Measurements from ENCODE around the gene GLRA2. TPM values are rescaled to one million over a fixed set of nuclear protein-coding genes. Genes with fewer than 3 reads are reported as not detected.

GLRA2 gene
- total RNA-seq, 1 donor from 2014 or later = not detected

GRCh38 chrX:14753441-14753840 is 224.1 kb downstream of the GLRA2 start:
- Mint-ChIP-seq H3K4me3 (ENCODE audit: unreplicated experiment) (no peak overlapping the region), H3K27ac (ENCODE audit: unreplicated experiment) (no peak overlapping the region), H3K4me1 (ENCODE audit: unreplicated experiment) (peaks cover 4% of the 10 kb centered on the region), H3K36me3 (ENCODE audit: low read depth, unreplicated experiment) (no peaks in the 10 kb centered on the region), H3K27me3 (ENCODE audit: unreplicated experiment) (no peaks in the 10 kb centered on the region), H3K9me3 (ENCODE audit: unreplicated experiment) (no peaks in the 10 kb centered on the region)
- DNase-seq (ENCODE audit: low spot score) = no peak
- TF ChIP-seq CTCF (IDR thresholded peaks at IDR 0.05; ENCODE audit: unreplicated experiment) = no peak

- no peaks in the 10 kb centered on the region for H3K36me3 Mint-ChIP-seq (ENCODE audit: low read depth, unreplicated experiment)
- TF ChIP-seq CTCF (IDR thresholded peaks at IDR 0.05; ENCODE audit: unreplicated experiment) = no peak
- DNase-seq (ENCODE audit: low spot score) = no peak
- H3K4me1 Mint-ChIP-seq (ENCODE audit: unreplicated experiment) = no peaks in the 10 kb centered on the region
- H3K27ac Mint-ChIP-seq (ENCODE audit: unreplicated experiment) = no peak overlapping the region
- no peaks in the 10 kb centered on the region for H3K27me3 Mint-ChIP-seq (ENCODE audit: unreplicated experiment)
- no peak overlapping the region for H3K4me3 Mint-ChIP-seq (ENCODE audit: unreplicated experiment)
- no peaks in the 10 kb centered on the region for H3K9me3 Mint-ChIP-seq (ENCODE audit: unreplicated experiment)
Measured at GRCh38 chrX:14758029-14758491, 228.7 kb downstream of the GLRA2 start.

DNA sequence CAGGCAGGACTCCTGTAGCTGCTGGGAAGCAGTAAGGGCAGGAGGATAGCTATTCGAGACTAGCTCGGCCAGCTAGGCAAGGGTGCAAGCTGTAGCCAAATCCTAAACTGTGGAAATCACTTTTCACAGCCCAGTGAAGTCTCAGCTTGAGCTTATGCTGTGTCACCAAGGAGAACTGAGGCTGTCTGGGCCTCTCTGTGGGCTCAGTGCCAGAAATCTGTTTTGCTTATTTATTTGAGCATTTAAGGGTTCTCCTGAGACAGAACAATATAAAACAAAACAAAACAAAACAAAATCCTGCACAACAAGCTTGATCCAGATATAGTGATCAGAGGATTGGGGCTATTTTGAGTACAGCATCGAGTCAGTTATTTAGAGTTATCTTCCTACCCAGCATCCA is 246.1 kb downstream of the GLRA2 start:
- no peaks in the 10 kb centered on the region for H3K9me3 Mint-ChIP-seq (ENCODE audit: unreplicated experiment)
- H3K36me3 Mint-ChIP-seq (ENCODE audit: low read depth, unreplicated experiment) = peaks cover 3% of the 10 kb centered on the region
- H3K4me3 Mint-ChIP-seq (ENCODE audit: unreplicated experiment) = no peak overlapping the region
- H3K27me3 Mint-ChIP-seq (ENCODE audit: unreplicated experiment) = no peaks in the 10 kb centered on the region
- no peak for TF ChIP-seq CTCF (IDR thresholded peaks at IDR 0.05; ENCODE audit: unreplicated experiment)
- no peak overlapping the region for H3K27ac Mint-ChIP-seq (ENCODE audit: unreplicated experiment)
- no peak for DNase-seq (ENCODE audit: low spot score)
- H3K4me1 Mint-ChIP-seq (ENCODE audit: unreplicated experiment) = no peaks in the 10 kb centered on the region

GRCh38 chrX:14776901-14777300 is 247.6 kb downstream of the GLRA2 start:
- no peaks in the 10 kb centered on the region for H3K36me3 Mint-ChIP-seq (ENCODE audit: low read depth, unreplicated experiment)
- no peak overlapping the region for H3K4me3 Mint-ChIP-seq (ENCODE audit: unreplicated experiment)
- TF ChIP-seq CTCF (IDR thresholded peaks at IDR 0.05; ENCODE audit: unreplicated experiment) = no peak
- no peaks in the 10 kb centered on the region for H3K9me3 Mint-ChIP-seq (ENCODE audit: unreplicated experiment)
- no peaks in the 10 kb centered on the region for H3K4me1 Mint-ChIP-seq (ENCODE audit: unreplicated experiment)
- no peak for DNase-seq (ENCODE audit: low spot score)
- no peaks in the 10 kb centered on the region for H3K27me3 Mint-ChIP-seq (ENCODE audit: unreplicated experiment)
- no peak overlapping the region for H3K27ac Mint-ChIP-seq (ENCODE audit: unreplicated experiment)

DNA sequence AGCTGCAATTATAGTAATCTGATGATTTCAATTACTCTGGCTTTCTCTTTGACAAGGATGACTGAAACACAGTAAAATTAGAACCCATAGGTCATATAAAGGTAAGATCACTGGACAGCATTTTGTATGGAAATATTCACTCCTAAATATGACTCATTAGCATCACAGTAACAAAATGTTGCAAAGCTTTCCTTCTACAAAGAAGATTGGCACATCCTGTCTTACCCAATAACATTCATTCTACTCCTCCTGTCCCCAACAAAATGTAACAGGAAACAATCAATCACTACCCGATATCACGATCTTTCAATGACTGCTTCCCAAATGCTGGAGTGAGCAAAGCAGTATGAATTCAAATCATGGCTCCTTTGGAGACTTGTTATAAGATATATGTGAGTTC is 248.2 kb downstream of the GLRA2 start:
- no peak for DNase-seq (ENCODE audit: low spot score)
- Mint-ChIP-seq H3K27ac (ENCODE audit: unreplicated experiment) (no peak overlapping the region), H3K4me3 (ENCODE audit: unreplicated experiment) (no peak overlapping the region), H3K9me3 (ENCODE audit: unreplicated experiment) (no peaks in the 10 kb centered on the region), H3K36me3 (ENCODE audit: low read depth, unreplicated experiment) (no peaks in the 10 kb centered on the region), H3K27me3 (ENCODE audit: unreplicated experiment) (no peaks in the 10 kb centered on the region), H3K4me1 (ENCODE audit: unreplicated experiment) (no peaks in the 10 kb centered on the region)
- TF ChIP-seq CTCF (IDR thresholded peaks at IDR 0.05; ENCODE audit: unreplicated experiment) = no peak
